Fibroblast of lung (primary cell): Measurements from ENCODE around the gene ARHGAP45. TPM values are rescaled to one million over a fixed set of nuclear protein-coding genes. Genes with fewer than 3 reads are reported as not detected.

ENCODE experiments used
- DNase-seq, 2 donors: peaks; one replicate each; pipeline versions ENCODE4 v3.0.0 to v3.0.0-alpha.2; 2010; ENCODE audit warnings: low read depth in 2 of 2
- H2AFZ ChIP-seq: 2 replicates; pipeline ENCODE4 v1.5.1; 2012; ENCODE audit warnings: low read length, control low read depth, inconsistent platforms
- H3K27ac ChIP-seq: 2 replicates; pipeline ENCODE4 v1.5.1; 2011; ENCODE audit warnings: low read length, control low read depth; ENCODE audit not compliant: insufficient read depth
- H3K27me3 ChIP-seq: 2 replicates; pipeline ENCODE4 v1.5.1; 2011; ENCODE audit warnings: mild to moderate bottlenecking, low read length; ENCODE audit not compliant: control insufficient read depth, insufficient read depth
- H3K36me3 ChIP-seq: 2 replicates; pipeline ENCODE4 v1.5.1; 2011; ENCODE audit warnings: low read length; ENCODE audit not compliant: control insufficient read depth, insufficient read depth
- H3K4me1 ChIP-seq: 2 replicates; pipeline ENCODE4 v1.5.1; 2011; ENCODE audit warnings: low read length; ENCODE audit not compliant: control insufficient read depth, insufficient read depth; ENCODE audit errors: extremely low read depth
- H3K4me2 ChIP-seq: 2 replicates; pipeline ENCODE4 v1.5.1; 2011; ENCODE audit warnings: low read length, control low read depth; ENCODE audit not compliant: insufficient read depth; ENCODE audit errors: extremely low read depth
- H3K4me3 ChIP-seq, 4 experiments: fragments of 200-600 bp in 1 of 4; sonication (generic) in 1 of 4; replicated peaks in 1 of 4; 2 replicates each; pipeline ENCODE4 v1.5.1; 2011 to 2016; ENCODE audit warnings: low read length in 4 of 4, low read depth in 3 of 4, mild to moderate bottlenecking in 3 of 4, control low read depth in 2 of 4, inconsistent platforms in 1 of 4, mixed read lengths in 1 of 4; ENCODE audit not compliant: insufficient read depth in 1 of 4; ENCODE audit errors: control extremely low read depth in 1 of 4
- H3K79me2 ChIP-seq: 2 replicates; pipeline ENCODE4 v1.5.1; 2012; ENCODE audit warnings: mild to moderate bottlenecking, low read length, inconsistent platforms; ENCODE audit not compliant: control insufficient read depth, insufficient read depth
- H3K9ac ChIP-seq: 2 replicates; pipeline ENCODE4 v1.5.1; 2011; ENCODE audit warnings: mild to moderate bottlenecking, low read length, control low read depth; ENCODE audit not compliant: insufficient read depth
- H3K9me3 ChIP-seq: 2 replicates; pipeline ENCODE4 v1.5.1; 2012; ENCODE audit warnings: low read depth, low read length; ENCODE audit not compliant: control insufficient read depth, insufficient read depth
- H4K20me1 ChIP-seq: 2 replicates; pipeline ENCODE4 v1.5.1; 2011; ENCODE audit warnings: low read length; ENCODE audit not compliant: control insufficient read depth, insufficient read depth; ENCODE audit errors: extremely low read depth
- CTCF ChIP-seq, 2 donors: IDR thresholded peaks in 1 of 2; conservative IDR thresholded peaks in 1 of 2; 1 replicate in 1 of 2; 2 replicates in 1 of 2; pipeline ENCODE4 v1.5.1; 2011 to 2012; ENCODE audit warnings: low read length in 2 of 2, control low read depth in 1 of 2, inconsistent platforms in 1 of 2, low read depth in 1 of 2, mild to moderate bottlenecking in 1 of 2
- EZH2 ChIP-seq: IDR thresholded peaks from 2 replicates; pipeline ENCODE4 v1.5.1; 2012; ENCODE audit warnings: low read length, control low read depth, mild to moderate bottlenecking; ENCODE audit errors: missing control alignments
- polyA plus RNA-seq, 2 donors: library from polyadenylated mRNA; depleted of rRNA in 1 of 2; stranded (reverse) in 1 of 2; unstranded in 1 of 2; fragments of >200 nt; gene quantifications; 2 replicates each; pipeline ENCODE4 v1.2.1, GENCODE V29; 2011 to 2012; ENCODE audit warnings: missing spikeins in 1 of 2
- total RNA-seq: library from RNA; depleted of rRNA; stranded (reverse); fragments of >200 nt; gene quantifications from 2 replicates; pipeline ENCODE4 v1.2.1, GENCODE V29; 2014

ARHGAP45 gene
- total and polyA plus RNA-seq, 2 donors (not counting 1 experiment from before 2014, with no cell fraction given) = 0.42 to 1.8 TPM

GRCh38 chr19:1049800-1050199 lies 17.2 kb upstream of the ARHGAP45 start:
- no peak overlapping the region for H3K9ac ChIP-seq

GRCh38 chr19:1050989-1051788 lies 15.8 kb upstream of the ARHGAP45 start:
- Histone ChIP-seq H3K36me3 (no peaks in the 10 kb centered on the region), H3K4me1 (no peaks in the 10 kb centered on the region), H3K9ac (no peak overlapping the region), H3K9me3 (no peaks in the 10 kb centered on the region), H3K79me2 (no peaks in the 10 kb centered on the region), H3K4me2 (no peak overlapping the region), H2AFZ (no peak overlapping the region), H3K27me3 (no peaks in the 10 kb centered on the region), H3K4me3 (no peak overlapping the region), H3K27ac (no peak overlapping the region), H4K20me1 (no peaks in the 10 kb centered on the region)
- DNase-seq = no peak
- no peak for TF ChIP-seq CTCF (conservative IDR thresholded peaks at IDR 0.05 in 1 of 2, IDR thresholded peaks at IDR 0.05 in 1 of 2; ENCODE audit: low read depth in 1 of 2, low read length in 2 of 2)
- no peak for TF ChIP-seq EZH2

More at GRCh38 chr19:1049800-1050199, 17.2 kb upstream of the ARHGAP45 start:
- Histone ChIP-seq H3K36me3 (peaks cover 2% of the 10 kb centered on the region), H3K4me1 (no peaks in the 10 kb centered on the region), H3K79me2 (no peaks in the 10 kb centered on the region), H3K9me3 (no peaks in the 10 kb centered on the region), H3K4me2 (no peak overlapping the region), H2AFZ (no peak overlapping the region), H3K27ac (no peak overlapping the region), H3K27me3 (no peaks in the 10 kb centered on the region), H3K4me3 (no peak overlapping the region), H4K20me1 (no peaks in the 10 kb centered on the region)
- TF ChIP-seq CTCF (conservative IDR thresholded peaks at IDR 0.05 in 1 of 2, IDR thresholded peaks at IDR 0.05 in 1 of 2; ENCODE audit: low read depth in 1 of 2, low read length in 2 of 2) (no peak), EZH2 (no peak)
- no peak for DNase-seq

GRCh38 chr19:1051791-1052190 lies 15.2 kb upstream of the ARHGAP45 start:
- Histone ChIP-seq H3K9me3 (no peaks in the 10 kb centered on the region), H3K4me1 (no peaks in the 10 kb centered on the region), H2AFZ (no peak overlapping the region), H3K79me2 (no peaks in the 10 kb centered on the region), H3K4me2 (no peak overlapping the region), H3K9ac (no peak overlapping the region), H3K27ac (no peak overlapping the region), H3K27me3 (no peaks in the 10 kb centered on the region), H4K20me1 (no peaks in the 10 kb centered on the region), H3K36me3 (no peaks in the 10 kb centered on the region), H3K4me3 (no peak overlapping the region)
- no peak for DNase-seq
- TF ChIP-seq EZH2 = no peak
- no peak for TF ChIP-seq CTCF (conservative IDR thresholded peaks at IDR 0.05 in 1 of 2, IDR thresholded peaks at IDR 0.05 in 1 of 2; ENCODE audit: low read depth in 1 of 2, low read length in 2 of 2)
